H1 (cell line): ENCODE data around the gene COL19A1. TPM values are rescaled to one million over a fixed set of nuclear protein-coding genes. Genes with fewer than 3 reads are reported as not detected.

Experiments used
- CTCF ChIA-PET: fragments of 300-600 bp; sonication (Branson Sonifier 250); formaldehyde crosslinking; loops from one replicate; lab custom pipeline; 2021; ENCODE audit not compliant: partially characterized antibody; lab: Charles Lee
- POLR2A ChIA-PET: fragments of 300-600 bp; sonication (Branson Sonifier 250); formaldehyde crosslinking; loops from one replicate; lab custom pipeline; 2021; ENCODE audit warnings: inconsistent platforms; ENCODE audit not compliant: partially characterized antibody; lab: Charles Lee
- DNase-seq, 2 experiments: peaks; one replicate each; pipeline versions ENCODE4 v3.0.0 to v3.0.0-alpha.2; 2010 to 2022; ENCODE audit warnings: low spot score in 2 of 2, low read depth in 1 of 2, mixed read lengths in 1 of 2
- FAIRE-seq: peaks from 2 replicates; lab custom pipeline; 2011; peaks lifted over from hg19 to GRCh38; lab: Jason Lieb, UNC
- H2AFZ ChIP-seq: 2 replicates; pipeline ENCODE4 v1.8.1; 2012; ENCODE audit warnings: low read length, inconsistent platforms
- H2AK5ac ChIP-seq: 2 replicates; pipeline ENCODE4 v1.6.1; 2013; ENCODE audit warnings: low read depth, low read length
- H2BK120ac ChIP-seq: replicated peaks from 2 replicates; pipeline ENCODE3; 2013; ENCODE audit warnings: low read depth, low read length, inconsistent platforms
- H2BK12ac ChIP-seq: 2 replicates; pipeline ENCODE4 v1.6.1; 2013; ENCODE audit warnings: low read depth, low read length
- H2BK15ac ChIP-seq: 2 replicates; pipeline ENCODE4 v1.6.1; 2013; ENCODE audit warnings: low read length
- H2BK20ac ChIP-seq: 2 replicates; pipeline ENCODE4 v1.6.1; 2013; ENCODE audit warnings: low read length
- H2BK5ac ChIP-seq: 2 replicates; pipeline ENCODE4 v1.6.1; 2013; ENCODE audit warnings: low read depth, low read length
- H3K14ac ChIP-seq: 2 replicates; pipeline ENCODE4 v1.6.1; 2013; ENCODE audit warnings: inconsistent platforms; ENCODE audit not compliant: insufficient read length
- H3K18ac ChIP-seq: 2 replicates; pipeline ENCODE4 v1.6.1; 2013; ENCODE audit warnings: low read length; ENCODE audit errors: extremely low read depth
- H3K23ac ChIP-seq: 2 replicates; pipeline ENCODE4 v1.6.1; 2013; ENCODE audit warnings: inconsistent platforms; ENCODE audit not compliant: insufficient read length
- H3K23me2 ChIP-seq: 2 replicates; pipeline ENCODE4 v1.6.1; 2013; ENCODE audit warnings: low read depth, low read length
- H3K27ac ChIP-seq: 2 replicates; pipeline ENCODE4 v1.6.1; 2011; ENCODE audit warnings: low read depth, low read length, inconsistent platforms
- H3K27me3 ChIP-seq, 4 experiments: replicated peaks in 1 of 4; 1 replicate in 1 of 4; 2 replicates in 3 of 4; pipeline versions ENCODE4 v1.6.1 to v1.8.1; 2011 to 2013; ENCODE audit warnings: low read length in 3 of 4, mild to moderate bottlenecking in 3 of 4, inconsistent platforms in 2 of 4, mixed read lengths in 2 of 4, moderate library complexity in 1 of 4; ENCODE audit not compliant: control insufficient read depth in 3 of 4, insufficient read depth in 3 of 4; ENCODE audit errors: extremely low read depth in 1 of 4
- H3K36me3 ChIP-seq, 4 experiments: 2 replicates each; pipeline versions ENCODE4 v1.6.1 to v1.8.1; 2011 to 2013; ENCODE audit warnings: mild to moderate bottlenecking in 4 of 4, low read length in 3 of 4, moderate library complexity in 2 of 4, control low read depth in 1 of 4, inconsistent platforms in 1 of 4; ENCODE audit not compliant: insufficient read depth in 4 of 4, control insufficient read depth in 2 of 4
- H3K4ac ChIP-seq: replicated peaks from 2 replicates; pipeline ENCODE3; 2013; ENCODE audit warnings: low read length, low read depth, mixed read lengths, inconsistent platforms; ENCODE audit not compliant: insufficient read length
- H3K4me1 ChIP-seq, 4 experiments: replicated peaks in 1 of 4; 1 replicate in 1 of 4; 2 replicates in 3 of 4; pipeline versions ENCODE4 v1.6.1 to v1.8.1; 2011 to 2013; ENCODE audit warnings: low read length in 3 of 4, inconsistent platforms in 2 of 4, mixed read lengths in 1 of 4; ENCODE audit not compliant: insufficient read depth in 4 of 4, control insufficient read depth in 3 of 4
- H3K4me2 ChIP-seq, 2 experiments: 2 replicates each; pipeline versions ENCODE4 v1.6.1 to v1.8.1; 2011 to 2013; ENCODE audit warnings: low read depth in 2 of 2, low read length in 2 of 2, control low read depth in 1 of 2, inconsistent platforms in 1 of 2, mild to moderate bottlenecking in 1 of 2; ENCODE audit not compliant: insufficient read depth in 1 of 2
- H3K4me3 ChIP-seq, 4 experiments: fragments of 200-600, 300-600 bp in 1 of 4; sonication (generic), shearing (Covaris generic), sonication (Bioruptor Twin) in 1 of 4; 2 replicates each; pipeline versions ENCODE4 v1.5.1 to v1.8.1; 2011 to 2016; ENCODE audit warnings: low read length in 4 of 4, low read depth in 3 of 4, control low read depth in 2 of 4, inconsistent platforms in 2 of 4, mild to moderate bottlenecking in 2 of 4, mixed read lengths in 1 of 4, moderate library complexity in 1 of 4; ENCODE audit not compliant: insufficient read depth in 2 of 4; ENCODE audit errors: extremely low read depth in 1 of 4
- H3K56ac ChIP-seq: replicated peaks from 2 replicates; pipeline ENCODE3; 2013; ENCODE audit warnings: low read depth, mild to moderate bottlenecking, mixed read lengths, low read length, inconsistent platforms; ENCODE audit not compliant: insufficient read length
- H3K79me1 ChIP-seq: 2 replicates; pipeline ENCODE4 v1.6.1; 2013; ENCODE audit warnings: low read depth, low read length, control low read depth
- H3K79me2 ChIP-seq, 2 experiments: 2 replicates each; pipeline versions ENCODE4 v1.6.1 to v1.8.1; 2012 to 2013; ENCODE audit warnings: low read length in 2 of 2, mild to moderate bottlenecking in 2 of 2, inconsistent platforms in 1 of 2; ENCODE audit not compliant: insufficient read depth in 2 of 2, control insufficient read depth in 1 of 2
- H3K9ac ChIP-seq, 4 experiments: replicated peaks in 1 of 4; 1 replicate in 1 of 4; 2 replicates in 3 of 4; pipeline versions ENCODE4 v1.6.1 to v1.8.1; 2011 to 2013; ENCODE audit warnings: low read depth in 3 of 4, low read length in 3 of 4, control low read depth in 2 of 4, mild to moderate bottlenecking in 2 of 4, moderate library complexity in 2 of 4, inconsistent platforms in 1 of 4; ENCODE audit errors: extremely low read depth in 1 of 4
- H3K9me3 ChIP-seq, 2 experiments: 2 replicates each; pipeline versions ENCODE4 v1.6.1 to v1.8.1; 2012 to 2013; ENCODE audit warnings: mild to moderate bottlenecking in 2 of 2, moderate library complexity in 2 of 2, control low read depth in 1 of 2, inconsistent platforms in 1 of 2, low read depth in 1 of 2, low read length in 1 of 2, mixed read lengths in 1 of 2; ENCODE audit not compliant: insufficient read depth in 2 of 2
- H4K20me1 ChIP-seq, 2 experiments: replicated peaks in 1 of 2; 2 replicates each; pipeline versions ENCODE3 to v1.8.1; 2011 to 2013; ENCODE audit warnings: inconsistent platforms in 2 of 2, low read length in 2 of 2, mild to moderate bottlenecking in 1 of 2; ENCODE audit not compliant: insufficient read depth in 2 of 2, control insufficient read depth in 1 of 2
- H4K5ac ChIP-seq: 2 replicates; pipeline ENCODE4 v1.6.1; 2013; ENCODE audit warnings: low read length, low read depth, mixed read lengths, inconsistent platforms; ENCODE audit not compliant: insufficient read length
- H4K8ac ChIP-seq: 2 replicates; pipeline ENCODE4 v1.8.0; 2013; ENCODE audit warnings: mild to moderate bottlenecking, moderate library complexity, low read length, inconsistent platforms; ENCODE audit not compliant: insufficient read depth; ENCODE audit errors: extremely low read depth
- H4K91ac ChIP-seq: replicated peaks from 2 replicates; pipeline ENCODE3; 2013; ENCODE audit warnings: low read length, mixed read lengths, inconsistent platforms; ENCODE audit not compliant: insufficient read length
- BCL11A ChIP-seq, 2 experiments: IDR thresholded peaks; one replicate each; pipeline ENCODE4 v1.6.1; 2011; ENCODE audit warnings: low read depth in 2 of 2, low read length in 2 of 2, mild to moderate bottlenecking in 2 of 2
- JUN ChIP-seq: IDR thresholded peaks from 2 replicates; pipeline ENCODE4 v1.6.1; 2011; ENCODE audit warnings: low read depth, mild to moderate bottlenecking, improper control_type of control experiment, low read length
- KDM1A ChIP-seq: fragments of 200-600, 300-600 bp; sonication (generic); IDR thresholded peaks from 2 replicates; pipeline ENCODE4 v1.7.1; 2016; ENCODE audit warnings: mild to moderate bottlenecking, low read length, borderline replicate concordance
- NANOG ChIP-seq: IDR thresholded peaks from 2 replicates; pipeline ENCODE4 v1.6.1; 2011; ENCODE audit warnings: low read length, low read depth, mild to moderate bottlenecking, inconsistent platforms; ENCODE audit not compliant: insufficient read depth, poor library complexity, severe bottlenecking
- POLR2A ChIP-seq, 2 experiments: IDR thresholded peaks; 1 replicate in 1 of 2; 2 replicates in 1 of 2; pipeline ENCODE4 v1.6.1; 2011; ENCODE audit warnings: low read depth in 2 of 2, low read length in 2 of 2, mild to moderate bottlenecking in 2 of 2; ENCODE audit errors: control extremely low read depth in 1 of 2
- SIX5 ChIP-seq: IDR thresholded peaks from 2 replicates; pipeline ENCODE4 v1.6.1; 2011; ENCODE audit warnings: mild to moderate bottlenecking, low read depth, low read length
- TAF1 ChIP-seq: IDR thresholded peaks from 2 replicates; pipeline ENCODE4 v1.6.1; 2011; ENCODE audit warnings: mild to moderate bottlenecking, low read depth, low read length
- TCF12 ChIP-seq: IDR thresholded peaks from 2 replicates; pipeline ENCODE4 v1.6.1; 2011; ENCODE audit warnings: low read depth, mild to moderate bottlenecking, low read length
- YY1 ChIP-seq: IDR thresholded peaks from 2 replicates; pipeline ENCODE4 v1.6.1; 2011; ENCODE audit warnings: low read depth, mild to moderate bottlenecking, low read length
- ZNF274 ChIP-seq: IDR thresholded peaks from 2 replicates; pipeline ENCODE4 v1.7.0; 2012; ENCODE audit warnings: low read length, borderline replicate concordance; ENCODE audit errors: extremely low read depth
- WGBS, 2 experiments: shearing (Covaris generic) in 1 of 2; methylation state at CpG; one replicate each; pipeline versions ENCODE4 v1.1.6 to v1.1.7; 2013 to 2015; ENCODE audit warnings: low lambda C conversion rate in 2 of 2, mixed read lengths in 2 of 2, inconsistent platforms in 1 of 2, low coverage in 1 of 2, missing lambda C conversion rate in 1 of 2; ENCODE audit not compliant: insufficient replicate concordance in 2 of 2, insufficient coverage in 1 of 2, insufficient read length in 1 of 2; ENCODE audit errors: extremely low coverage in 1 of 2, missing lambda C conversion rate in 1 of 2; 5-methylcytosine and 5-hydroxymethylcytosine counted together
- polyA plus RNA-seq, 7 experiments: library from polyadenylated mRNA; depleted of rRNA in 3 of 7; stranded (reverse) in 5 of 7; unstranded in 2 of 7; fragments of >200 nt in 5 of 7; fragments of 200-250 nt in 2 of 7; gene quantifications; 1 replicate in 5 of 7; 2 replicates in 1 of 7; 4 replicates in 1 of 7; pipeline versions ENCODE4 v1.2.1 to v1.2.3, GENCODE V29; 2011 to 2013; ENCODE audit warnings: missing spikeins in 2 of 7, mixed read lengths in 2 of 7
- total RNA-seq: library from RNA; stranded (reverse); fragmentation: NEBNext Ultra II Directional; extraction: Animal tissue kit (Norgen Biotek cat#: 25700); gene quantifications from 2 replicates; pipeline ENCODE4 v1.2.1, GENCODE V29; 2021

COL19A1 gene
- total and polyA plus RNA-seq, 2 of the 8 experiments (the other 6 are each of a cell fraction or from before 2014, with no cell fraction given) = not detected

- H4K91ac ChIP-seq = no peak overlapping the region
- WGBS, 2 experiments = 94% methylated on average over 2 of the region's 2 CpGs; no CpG with 5 or more reads in 1 of the 2 experiments
- CTCF ChIA-PET = interaction anchor here (0.6 to 1.3 kb wide), 2 partner anchors 9 to 1688 kb away, joined by 3 read pairs; no protein-coding TSS in a partner anchor
- no peak overlapping the region for H3K4me3 ChIP-seq
- H3K56ac ChIP-seq = no peak overlapping the region
- no peak overlapping the region for H3K4me2 ChIP-seq
- H3K9ac ChIP-seq = no peak overlapping the region
- no peak overlapping the region for H2BK5ac ChIP-seq
- no peak for FAIRE-seq
- no peak overlapping the region for H3K4ac ChIP-seq
- no peak overlapping the region for H4K8ac ChIP-seq
- TF ChIP-seq POLR2A (IDR thresholded peaks at IDR 0.05; ENCODE audit: control extremely low read depth in 1 of 2, low read depth in 2 of 2, low read length in 2 of 2) (no peak), TAF1 (no peak), YY1 (no peak), TCF12 (no peak), NANOG (no peak), SIX5 (no peak), KDM1A (no peak), BCL11A (IDR thresholded peaks at IDR 0.05; ENCODE audit: low read depth in 2 of 2, low read length in 2 of 2) (no peak), JUN (no peak), ZNF274 (no peak)
- no peaks in the 10 kb centered on the region; a peak in 1 of 4 replicates for H3K9me3 ChIP-seq
- H3K4me1 ChIP-seq = no peaks in the 10 kb centered on the region
- no peaks in the 10 kb centered on the region for H3K36me3 ChIP-seq
- H3K27me3 ChIP-seq = no peaks in the 10 kb centered on the region
- no peaks in the 10 kb centered on the region for H3K79me2 ChIP-seq
- H2BK120ac ChIP-seq = no peak overlapping the region
- no peak overlapping the region for H2AK5ac ChIP-seq
- no peak overlapping the region for H2AFZ ChIP-seq
- H3K27ac ChIP-seq = no peak overlapping the region
- no peaks in the 10 kb centered on the region for H3K79me1 ChIP-seq
- H2BK15ac ChIP-seq = no peak overlapping the region
- no peak overlapping the region for H3K23ac ChIP-seq
- H3K23me2 ChIP-seq = peaks cover 2% of the 10 kb centered on the region; the same call in 1 of the 2 replicates
- H3K18ac ChIP-seq = no peak overlapping the region
- no peak overlapping the region for H3K14ac ChIP-seq
- POLR2A ChIA-PET = no interaction called here
- no peak overlapping the region for H2BK20ac ChIP-seq
- H4K20me1 ChIP-seq = no peaks in the 10 kb centered on the region
- no peak overlapping the region for H2BK12ac ChIP-seq
- H4K5ac ChIP-seq = no peak overlapping the region
- DNase-seq = no peak
Measured at GRCh38 chr6:70175770-70176169, 309.4 kb downstream of the COL19A1 start.
